Measurements from ENCODE around the gene SOCS3. TPM values are rescaled to one million over a fixed set of nuclear protein-coding genes. Genes with fewer than 3 reads are reported as not detected.

SOCS3 gene
- total RNA-seq, 4 donors from 2014 or later = 20.9 to 101 (median 39.5) TPM

GRCh38 chr17:78399693-78400144, 39.8 kb upstream of the SOCS3 start:
- H3K36me3 ChIP-seq = no peaks in the 10 kb centered on the region
- peaks cover 0 to 4% of the 10 kb centered on the region in 2 donors for H3K4me1 ChIP-seq
- H3K27me3 ChIP-seq = no peaks in the 10 kb centered on the region
- no peak overlapping the region for H3K27ac ChIP-seq
- DNase-seq = no peak
- H3K9me3 ChIP-seq = no peaks in the 10 kb centered on the region
- no peak overlapping the region for H3K4me3 ChIP-seq
- intact Hi-C loops (cut with DNase I; ENCODE audit: low total_unique reads) = no loop called here
- TF ChIP-seq CTCF (IDR thresholded peaks at IDR 0.05) = no peak
- TF ChIP-seq POLR2A (IDR thresholded peaks at IDR 0.05) = no peak

- no peak for DNase-seq
- no peak overlapping the region for H3K27ac ChIP-seq
- no peaks in the 10 kb centered on the region for H3K36me3 ChIP-seq
Observed at GRCh38 chr17:78399028-78399692, 39.3 kb upstream of the SOCS3 start.

GRCh38 chr17:78398390-78398789, 38.5 kb upstream of the SOCS3 start:
- DNase-seq = no peak
- H3K27ac ChIP-seq = no peak overlapping the region
- H3K4me3 ChIP-seq = no peak overlapping the region
- intact Hi-C loops (cut with DNase I; ENCODE audit: low total_unique reads) = no loop called here
- peaks cover 0 to 4% of the 10 kb centered on the region in 2 donors for H3K4me1 ChIP-seq
- H3K36me3 ChIP-seq = no peaks in the 10 kb centered on the region
- H3K27me3 ChIP-seq = no peaks in the 10 kb centered on the region
- no peaks in the 10 kb centered on the region for H3K9me3 ChIP-seq
- TF ChIP-seq CTCF (IDR thresholded peaks at IDR 0.05) = no peak
- TF ChIP-seq POLR2A (IDR thresholded peaks at IDR 0.05) = no peak

More at GRCh38 chr17:78399028-78399692, 39.3 kb upstream of the SOCS3 start:
- Histone ChIP-seq H3K9me3 (no peaks in the 10 kb centered on the region), H3K4me3 (no peak overlapping the region), H3K4me1 (peaks cover 0 to 4% of the 10 kb centered on the region in 2 donors), H3K27me3 (no peaks in the 10 kb centered on the region)
- TF ChIP-seq CTCF (IDR thresholded peaks at IDR 0.05) (no peak), POLR2A (IDR thresholded peaks at IDR 0.05) (no peak)
- intact Hi-C loops (cut with DNase I; ENCODE audit: low total_unique reads) = no loop called here

GRCh38 chr17:78397681-78398101, 37.8 kb upstream of the SOCS3 start:
- Histone ChIP-seq H3K4me1 (peaks cover 0 to 4% of the 10 kb centered on the region in 2 donors), H3K4me3 (no peak overlapping the region), H3K36me3 (no peaks in the 10 kb centered on the region), H3K27me3 (no peaks in the 10 kb centered on the region), H3K27ac (peak overlapping the region in 1 of 2 donors; percentile 59), H3K9me3 (no peaks in the 10 kb centered on the region)
- intact Hi-C loops (cut with DNase I; ENCODE audit: low total_unique reads) = no loop called here
- DNase-seq = no peak
- TF ChIP-seq CTCF (IDR thresholded peaks at IDR 0.05) (no peak), POLR2A (IDR thresholded peaks at IDR 0.05) (no peak)

- Histone ChIP-seq H3K4me3 (no peak overlapping the region), H3K9me3 (no peaks in the 10 kb centered on the region), H3K36me3 (no peaks in the 10 kb centered on the region), H3K4me1 (peaks cover 0 to 4% of the 10 kb centered on the region in 2 donors), H3K27me3 (no peaks in the 10 kb centered on the region), H3K27ac (peak overlapping the region in 1 of 2 donors; percentile 59)
- DNase-seq = no peak
- intact Hi-C loops (cut with DNase I; ENCODE audit: low total_unique reads) = no loop called here
- TF ChIP-seq CTCF (IDR thresholded peaks at IDR 0.05) (no peak), POLR2A (IDR thresholded peaks at IDR 0.05) (no peak)
Observed at GRCh38 chr17:78396441-78397337, 36.8 kb upstream of the SOCS3 start.
